ENCODE results near the gene TDG.

DNA sequence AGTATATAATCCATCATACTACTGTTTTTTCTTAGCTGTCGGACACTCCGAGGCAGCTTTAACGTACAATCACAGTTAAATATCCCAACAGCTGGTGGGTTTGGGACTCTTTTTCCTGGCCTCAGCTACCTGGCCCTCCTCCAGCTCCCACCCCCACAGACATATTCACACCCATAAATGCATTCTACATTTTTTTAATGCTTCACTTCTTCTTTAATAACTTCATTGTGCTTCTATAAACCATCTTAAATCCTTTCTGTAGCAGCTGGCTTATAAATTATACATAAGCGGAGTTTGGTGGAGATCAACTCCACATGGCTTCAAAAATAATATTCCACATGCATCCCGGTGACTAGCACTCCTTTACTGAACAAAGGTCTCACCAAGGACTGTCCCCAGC is 33.3 kb downstream of the TDG start:
- TF ChIP-seq, protein P1, sequence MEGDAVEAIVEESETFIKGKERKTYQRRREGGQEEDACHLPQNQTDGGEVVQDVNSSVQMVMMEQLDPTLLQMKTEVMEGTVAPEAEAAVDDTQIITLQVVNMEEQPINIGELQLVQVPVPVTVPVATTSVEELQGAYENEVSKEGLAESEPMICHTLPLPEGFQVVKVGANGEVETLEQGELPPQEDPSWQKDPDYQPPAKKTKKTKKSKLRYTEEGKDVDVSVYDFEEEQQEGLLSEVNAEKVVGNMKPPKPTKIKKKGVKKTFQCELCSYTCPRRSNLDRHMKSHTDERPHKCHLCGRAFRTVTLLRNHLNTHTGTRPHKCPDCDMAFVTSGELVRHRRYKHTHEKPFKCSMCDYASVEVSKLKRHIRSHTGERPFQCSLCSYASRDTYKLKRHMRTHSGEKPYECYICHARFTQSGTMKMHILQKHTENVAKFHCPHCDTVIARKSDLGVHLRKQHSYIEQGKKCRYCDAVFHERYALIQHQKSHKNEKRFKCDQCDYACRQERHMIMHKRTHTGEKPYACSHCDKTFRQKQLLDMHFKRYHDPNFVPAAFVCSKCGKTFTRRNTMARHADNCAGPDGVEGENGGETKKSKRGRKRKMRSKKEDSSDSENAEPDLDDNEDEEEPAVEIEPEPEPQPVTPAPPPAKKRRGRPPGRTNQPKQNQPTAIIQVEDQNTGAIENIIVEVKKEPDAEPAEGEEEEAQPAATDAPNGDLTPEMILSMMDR (IDR thresholded peaks at IDR 0.05; ENCODE audit: low read depth, low read length): no peak
- no peak for TF ChIP-seq EZH2phosphoT487 (IDR thresholded peaks at IDR 0.05; ENCODE audit: low read depth)
